ENCODE data around the gene ACAP1. TPM values are rescaled to one million over a fixed set of nuclear protein-coding genes. Genes with fewer than 3 reads are reported as not detected.
A peak's percentile ranks its signal among the peaks of the same experiment; 100 is the strongest.

ACAP1 gene
- total and polyA plus RNA-seq, 9 of the 15 experiments (the other 6 are each of a cell fraction or from before 2014, with no cell fraction given) = 0.15 to 8.5 (median 2.4) TPM

GRCh38 chr17:7394452-7395191, 58.3 kb downstream of the ACAP1 start, which contains the start of gene PLSCR3 (continued):
- TF ChIP-seq ZNF584 (CRISPR knock-in tag; IDR thresholded peaks at IDR 0.05; ENCODE audit: low read depth) (no peak), U2AF2 (optimal IDR thresholded peaks at IDR 0.05; ENCODE audit: low read depth, low read length) (no peak), ZNF586 (CRISPR knock-in tag; conservative IDR thresholded peaks at IDR 0.05) (no peak), SNRNP70 (optimal IDR thresholded peaks at IDR 0.05; ENCODE audit: low read depth, low read length) (no peak), EGR1 (conservative IDR thresholded peaks at IDR 0.05) (no peak), SETDB1 (IDR thresholded peaks at IDR 0.05; ENCODE audit: low read length) (no peak), ZNF408 (CRISPR knock-in tag; IDR thresholded peaks at IDR 0.05; ENCODE audit: low read depth) (no peak), ADNP (tag; IDR thresholded peaks at IDR 0.05) (no peak), TGIF2 (CRISPR knock-in tag; IDR thresholded peaks at IDR 0.05) (no peak), E2F8 (IDR thresholded peaks at IDR 0.05; ENCODE audit: low read depth, partially characterized antibody) (no peak), CREBBP (IDR thresholded peaks at IDR 0.05; ENCODE audit: low read depth, low read length) (no peak), TFAM (CRISPR knock-in tag; conservative IDR thresholded peaks at IDR 0.05) (no peak), XRCC4 (IDR thresholded peaks at IDR 0.05; ENCODE audit: extremely low read depth, insufficient read depth, insufficient read length) (no peak), HNRNPH1 (optimal IDR thresholded peaks at IDR 0.05; ENCODE audit: low read depth, low read length) (no peak), RBBP5 (IDR thresholded peaks at IDR 0.05; ENCODE audit: borderline replicate concordance, insufficient read depth, low read length, poor library complexity, severe bottlenecking) (peak; percentile 30), ZNF668 (CRISPR knock-in tag; IDR thresholded peaks at IDR 0.05) (no peak), ZBTB12 (CRISPR knock-in tag; IDR thresholded peaks at IDR 0.05) (no peak), HNRNPLL (IDR thresholded peaks at IDR 0.05; ENCODE audit: low read depth, low read length, poor library complexity, severe bottlenecking) (no peak), ZBTB8A (IDR thresholded peaks at IDR 0.05; ENCODE audit: partially characterized antibody) (no peak)
- TF ChIP-seq, protein P1, sequence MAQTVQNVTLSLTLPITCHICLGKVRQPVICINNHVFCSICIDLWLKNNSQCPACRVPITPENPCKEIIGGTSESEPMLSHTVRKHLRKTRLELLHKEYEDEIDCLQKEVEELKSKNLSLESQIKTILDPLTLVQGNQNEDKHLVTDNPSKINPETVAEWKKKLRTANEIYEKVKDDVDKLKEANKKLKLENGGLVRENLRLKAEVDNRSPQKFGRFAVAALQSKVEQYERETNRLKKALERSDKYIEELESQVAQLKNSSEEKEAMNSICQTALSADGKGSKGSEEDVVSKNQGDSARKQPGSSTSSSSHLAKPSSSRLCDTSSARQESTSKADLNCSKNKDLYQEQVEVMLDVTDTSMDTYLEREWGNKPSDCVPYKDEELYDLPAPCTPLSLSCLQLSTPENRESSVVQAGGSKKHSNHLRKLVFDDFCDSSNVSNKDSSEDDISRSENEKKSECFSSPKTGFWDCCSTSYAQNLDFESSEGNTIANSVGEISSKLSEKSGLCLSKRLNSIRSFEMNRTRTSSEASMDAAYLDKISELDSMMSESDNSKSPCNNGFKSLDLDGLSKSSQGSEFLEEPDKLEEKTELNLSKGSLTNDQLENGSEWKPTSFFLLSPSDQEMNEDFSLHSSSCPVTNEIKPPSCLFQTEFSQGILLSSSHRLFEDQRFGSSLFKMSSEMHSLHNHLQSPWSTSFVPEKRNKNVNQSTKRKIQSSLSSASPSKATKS (CRISPR knock-in tag; IDR thresholded peaks at IDR 0.05) = no peak
- TF ChIP-seq, protein P2, sequence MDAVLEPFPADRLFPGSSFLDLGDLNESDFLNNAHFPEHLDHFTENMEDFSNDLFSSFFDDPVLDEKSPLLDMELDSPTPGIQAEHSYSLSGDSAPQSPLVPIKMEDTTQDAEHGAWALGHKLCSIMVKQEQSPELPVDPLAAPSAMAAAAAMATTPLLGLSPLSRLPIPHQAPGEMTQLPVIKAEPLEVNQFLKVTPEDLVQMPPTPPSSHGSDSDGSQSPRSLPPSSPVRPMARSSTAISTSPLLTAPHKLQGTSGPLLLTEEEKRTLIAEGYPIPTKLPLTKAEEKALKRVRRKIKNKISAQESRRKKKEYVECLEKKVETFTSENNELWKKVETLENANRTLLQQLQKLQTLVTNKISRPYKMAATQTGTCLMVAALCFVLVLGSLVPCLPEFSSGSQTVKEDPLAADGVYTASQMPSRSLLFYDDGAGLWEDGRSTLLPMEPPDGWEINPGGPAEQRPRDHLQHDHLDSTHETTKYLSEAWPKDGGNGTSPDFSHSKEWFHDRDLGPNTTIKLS (IDR thresholded peaks at IDR 0.05; ENCODE audit: borderline replicate concordance, low read depth) = peak; percentile 48; the same call in 1 of the 2 replicates

Measured in K562 (cell line).